ENCODE measurements around the gene PDE4B.

The PDE4B gene

GRCh38 chr1:66355756-66356155 is 563.1 kb downstream of the PDE4B start:
- no peaks in the 10 kb centered on the region for H3K27me3 Mint-ChIP-seq
- H3K4me1 Mint-ChIP-seq (ENCODE audit: low read depth), result peaks cover 34% of the 10 kb centered on the region
- intact Hi-C loops (cut with micrococcal nuclease), result no loop called here
- no peak overlapping the region for H3K27ac Mint-ChIP-seq
- H3K4me3 Mint-ChIP-seq, result no peak overlapping the region
- no peaks in the 10 kb centered on the region for H3K36me3 Mint-ChIP-seq (ENCODE audit: low read depth)
- no peaks in the 10 kb centered on the region for H3K9me3 Mint-ChIP-seq

DNA sequence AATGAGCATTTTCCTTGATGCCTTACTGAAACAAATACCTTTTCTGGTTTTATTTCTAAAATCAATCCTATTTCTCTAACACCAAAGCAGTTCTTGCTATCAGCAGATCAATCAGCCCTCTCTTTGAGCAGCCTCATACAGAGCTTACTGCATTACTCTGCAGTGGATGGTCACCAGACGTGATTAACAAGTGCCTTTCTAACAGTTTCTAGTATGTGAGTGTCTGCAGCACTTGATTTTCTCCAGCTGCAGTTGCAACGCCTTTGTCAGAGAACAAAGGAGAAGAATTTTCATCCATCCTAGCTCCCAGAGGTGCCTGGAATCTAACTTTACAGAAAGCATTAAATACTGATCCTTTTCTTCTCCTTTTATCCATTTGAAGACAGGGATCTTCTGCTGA is 563.9 kb downstream of the PDE4B start:
- Mint-ChIP-seq H3K4me3 (no peak overlapping the region), H3K9me3 (no peaks in the 10 kb centered on the region), H3K36me3 (ENCODE audit: low read depth) (no peaks in the 10 kb centered on the region), H3K27me3 (no peaks in the 10 kb centered on the region), H3K27ac (no peak overlapping the region), H3K4me1 (ENCODE audit: low read depth) (peaks cover 28% of the 10 kb centered on the region)
- intact Hi-C loops (cut with micrococcal nuclease), result no loop called here

GRCh38 chr1:66357021-66357420 is 564.3 kb downstream of the PDE4B start:
- H3K36me3 Mint-ChIP-seq (ENCODE audit: low read depth), result no peaks in the 10 kb centered on the region
- H3K27ac Mint-ChIP-seq, result no peak overlapping the region
- peaks cover 24% of the 10 kb centered on the region for H3K4me1 Mint-ChIP-seq (ENCODE audit: low read depth)
- no peak overlapping the region for H3K4me3 Mint-ChIP-seq
- no peaks in the 10 kb centered on the region for H3K9me3 Mint-ChIP-seq
- intact Hi-C loops (cut with micrococcal nuclease), result no loop called here
- H3K27me3 Mint-ChIP-seq, result no peaks in the 10 kb centered on the region

- Mint-ChIP-seq H3K36me3 (ENCODE audit: low read depth) (no peaks in the 10 kb centered on the region), H3K9me3 (no peaks in the 10 kb centered on the region), H3K4me1 (ENCODE audit: low read depth) (peaks cover 20% of the 10 kb centered on the region), H3K27me3 (no peaks in the 10 kb centered on the region), H3K4me3 (no peak overlapping the region), H3K27ac (no peak overlapping the region)
- intact Hi-C loops (cut with micrococcal nuclease), result no loop called here
Measured at GRCh38 chr1:66357478-66358197, 564.9 kb downstream of the PDE4B start.

- no peaks in the 10 kb centered on the region for H3K27me3 Mint-ChIP-seq
- H3K27ac Mint-ChIP-seq, result peak overlapping the region; percentile 43
- no peaks in the 10 kb centered on the region for H3K9me3 Mint-ChIP-seq
- H3K4me1 Mint-ChIP-seq (ENCODE audit: low read depth), result peaks cover 13% of the 10 kb centered on the region
- peaks cover 5% of the 10 kb centered on the region for H3K36me3 Mint-ChIP-seq (ENCODE audit: low read depth)
- intact Hi-C loops (cut with micrococcal nuclease), result no loop called here
- H3K4me3 Mint-ChIP-seq, result no peak overlapping the region
Measured at GRCh38 chr1:66359269-66359668, 566.6 kb downstream of the PDE4B start.

- Mint-ChIP-seq H3K27me3 (no peaks in the 10 kb centered on the region), H3K4me1 (ENCODE audit: low read depth) (peaks cover 16% of the 10 kb centered on the region), H3K4me3 (no peak overlapping the region), H3K9me3 (no peaks in the 10 kb centered on the region), H3K27ac (peak overlapping the region; percentile 43), H3K36me3 (ENCODE audit: low read depth) (peaks cover 5% of the 10 kb centered on the region)
- intact Hi-C loops (cut with micrococcal nuclease), result no loop called here
Measured at GRCh38 chr1:66359815-66360214, 567.1 kb downstream of the PDE4B start.

DNA sequence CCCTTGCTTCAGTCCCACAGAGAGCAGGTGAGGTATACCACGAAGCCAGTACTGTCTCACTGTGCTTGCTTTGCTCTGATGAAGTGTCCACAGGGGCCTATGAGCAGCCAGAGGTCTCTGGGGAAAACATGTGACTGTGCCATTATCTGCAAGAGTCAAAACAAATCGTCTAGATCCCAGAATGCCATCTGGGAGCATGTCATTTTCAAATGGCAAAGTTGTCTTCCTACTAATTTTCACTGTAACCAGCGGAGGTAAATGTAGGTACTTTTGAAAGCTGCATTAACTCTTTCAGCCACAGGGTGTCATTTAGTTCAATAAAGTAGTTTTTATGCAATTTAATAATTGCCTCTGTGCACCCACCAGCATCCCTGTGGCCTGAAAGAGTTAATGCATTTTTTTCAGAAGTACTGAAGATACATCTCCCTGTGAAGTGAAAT is 567.6 kb downstream of the PDE4B start:
- intact Hi-C loops (cut with micrococcal nuclease), result no loop called here
- Mint-ChIP-seq H3K27me3 (no peaks in the 10 kb centered on the region), H3K4me1 (ENCODE audit: low read depth) (peaks cover 18% of the 10 kb centered on the region), H3K9me3 (no peaks in the 10 kb centered on the region), H3K36me3 (ENCODE audit: low read depth) (peaks cover 5% of the 10 kb centered on the region), H3K4me3 (no peak overlapping the region), H3K27ac (no peak overlapping the region)

DNA sequence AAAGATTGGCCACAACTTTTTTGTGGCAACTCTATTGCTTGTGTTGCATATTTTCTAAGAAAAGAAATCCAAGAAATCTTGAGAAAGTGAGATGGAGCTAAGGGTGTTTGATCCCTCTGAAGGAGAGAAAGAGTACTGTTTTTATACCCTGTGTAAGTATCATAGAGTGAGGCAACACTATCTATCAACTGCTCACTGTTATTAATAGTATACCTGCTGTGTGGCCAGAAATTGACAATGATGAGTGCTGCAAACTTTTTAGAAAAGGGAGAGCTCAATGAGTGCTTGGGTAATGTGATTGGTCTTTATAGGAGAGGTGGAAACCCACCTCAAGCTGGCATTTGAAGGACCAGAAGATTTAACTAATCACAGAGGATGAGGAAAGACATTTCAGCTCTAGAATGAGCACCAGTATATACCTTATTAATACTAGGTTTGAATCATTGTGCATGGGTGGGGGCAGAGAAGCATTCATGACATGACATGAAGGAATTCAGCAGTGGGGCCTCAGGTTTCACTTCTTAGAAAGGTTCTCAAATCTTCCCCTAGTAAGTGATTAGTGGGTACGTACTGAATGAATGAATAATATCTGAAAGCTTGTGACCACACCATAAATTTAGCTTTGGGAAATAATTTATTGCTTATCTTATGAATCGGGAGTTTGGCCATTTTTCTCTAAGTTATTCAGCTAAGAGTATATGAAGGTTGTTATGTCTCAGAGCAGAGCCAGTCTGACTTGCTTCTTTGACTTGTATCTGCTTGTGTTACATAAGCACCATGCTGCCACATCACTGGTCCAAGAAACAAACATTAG is 572.1 kb downstream of the PDE4B start:
- Mint-ChIP-seq H3K36me3 (ENCODE audit: low read depth) (peaks cover 17% of the 10 kb centered on the region), H3K27ac (no peak overlapping the region), H3K4me3 (no peak overlapping the region), H3K9me3 (no peaks in the 10 kb centered on the region), H3K27me3 (no peaks in the 10 kb centered on the region), H3K4me1 (ENCODE audit: low read depth) (peaks cover 10% of the 10 kb centered on the region)
- intact Hi-C loops (cut with micrococcal nuclease), result no loop called here

DNA sequence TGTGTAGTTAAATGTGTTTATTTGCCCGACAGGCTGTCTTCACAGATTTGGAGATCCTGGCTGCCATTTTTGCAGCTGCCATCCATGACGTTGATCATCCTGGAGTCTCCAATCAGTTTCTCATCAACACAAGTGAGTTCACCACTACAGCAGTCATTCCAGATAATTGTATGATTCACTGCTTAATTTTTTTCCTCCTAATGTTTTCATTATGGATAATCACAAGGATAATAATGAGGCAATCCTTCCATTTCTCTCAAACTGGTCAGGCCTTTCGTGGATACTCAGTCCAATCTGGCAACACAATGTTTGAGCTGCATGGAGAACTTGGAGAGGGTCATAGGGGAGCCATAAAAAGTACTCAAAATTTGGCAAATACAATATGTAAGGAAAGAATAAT is 572.9 kb downstream of the PDE4B start:
- Mint-ChIP-seq H3K36me3 (ENCODE audit: low read depth) (peaks cover 17% of the 10 kb centered on the region), H3K27ac (no peak overlapping the region), H3K4me1 (ENCODE audit: low read depth) (peaks cover 15% of the 10 kb centered on the region), H3K4me3 (no peak overlapping the region), H3K27me3 (no peaks in the 10 kb centered on the region), H3K9me3 (no peaks in the 10 kb centered on the region)
- intact Hi-C loops (cut with micrococcal nuclease), result no loop called here

DNA sequence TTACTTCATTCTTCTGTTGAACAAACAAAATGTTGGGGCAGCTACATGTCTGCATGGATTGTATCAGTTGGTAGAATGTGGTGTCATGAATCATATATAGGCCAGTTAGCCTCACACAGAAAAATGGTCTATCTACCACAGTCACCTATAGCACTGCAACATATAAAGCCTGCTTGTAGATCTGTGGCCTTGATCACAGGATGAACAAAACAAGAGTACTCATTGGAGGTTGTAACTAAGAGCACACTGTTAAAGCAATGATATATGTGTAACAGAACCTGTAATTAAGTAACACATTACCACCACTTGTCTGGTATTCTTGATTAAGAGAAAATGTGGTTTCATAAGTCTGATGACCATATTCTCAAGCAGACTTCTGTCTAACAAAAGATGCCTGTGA is 573.9 kb downstream of the PDE4B start:
- peak overlapping the region; percentile 43 for H3K27ac Mint-ChIP-seq
- intact Hi-C loops (cut with micrococcal nuclease), result no loop called here
- H3K27me3 Mint-ChIP-seq, result no peaks in the 10 kb centered on the region
- H3K9me3 Mint-ChIP-seq, result no peaks in the 10 kb centered on the region
- H3K4me3 Mint-ChIP-seq, result no peak overlapping the region
- H3K36me3 Mint-ChIP-seq (ENCODE audit: low read depth), result peaks cover 17% of the 10 kb centered on the region
- peaks cover 24% of the 10 kb centered on the region for H3K4me1 Mint-ChIP-seq (ENCODE audit: low read depth)

DNA sequence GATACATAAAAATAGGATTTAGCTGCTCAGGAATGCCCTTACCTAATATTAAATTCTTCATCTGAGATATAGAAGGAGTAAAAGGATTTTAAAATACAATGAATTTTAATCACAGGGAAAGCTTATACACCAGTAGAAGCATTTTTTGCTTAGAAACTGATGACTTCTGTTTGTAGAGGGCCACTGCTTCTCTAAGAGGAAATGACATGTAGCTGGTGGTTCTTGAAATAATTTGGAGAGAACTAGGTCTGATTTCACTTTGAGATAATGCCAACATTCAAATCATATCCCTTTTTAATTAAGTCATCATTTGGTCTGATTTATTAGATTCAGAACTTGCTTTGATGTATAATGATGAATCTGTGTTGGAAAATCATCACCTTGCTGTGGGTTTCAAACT is 574.7 kb downstream of the PDE4B start:
- peaks cover 17% of the 10 kb centered on the region for H3K36me3 Mint-ChIP-seq (ENCODE audit: low read depth)
- H3K4me3 Mint-ChIP-seq, result no peak overlapping the region
- intact Hi-C loops (cut with micrococcal nuclease), result no loop called here
- peaks cover 29% of the 10 kb centered on the region for H3K4me1 Mint-ChIP-seq (ENCODE audit: low read depth)
- no peaks in the 10 kb centered on the region for H3K9me3 Mint-ChIP-seq
- H3K27ac Mint-ChIP-seq, result peak overlapping the region; percentile 43
- no peaks in the 10 kb centered on the region for H3K27me3 Mint-ChIP-seq

DNA sequence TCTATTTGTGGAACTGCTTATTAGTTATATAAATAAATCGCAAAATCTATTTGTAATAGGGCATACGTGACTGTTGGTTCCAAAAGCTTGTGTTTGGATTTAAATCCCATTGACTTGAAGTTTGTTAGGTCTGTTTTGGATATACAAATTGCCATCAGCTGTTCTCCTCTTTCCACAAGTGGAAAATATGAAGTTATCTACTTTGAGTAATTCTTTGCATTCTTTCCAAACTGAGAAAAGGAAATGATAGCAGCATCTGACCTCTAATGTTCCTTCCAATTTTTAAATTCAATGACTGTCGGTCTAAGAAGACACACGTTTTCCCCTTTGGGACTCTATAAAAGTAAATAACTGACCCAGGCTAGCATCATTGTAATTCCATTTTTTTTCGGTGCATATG is 575.6 kb downstream of the PDE4B start:
- peaks cover 14% of the 10 kb centered on the region for H3K36me3 Mint-ChIP-seq (ENCODE audit: low read depth)
- peaks cover 38% of the 10 kb centered on the region for H3K4me1 Mint-ChIP-seq (ENCODE audit: low read depth)
- H3K4me3 Mint-ChIP-seq, result no peak overlapping the region

GRCh38 chr1:66370462-66370971 is 577.8 kb downstream of the PDE4B start:
- intact Hi-C loops (cut with micrococcal nuclease), result loop anchor here (5.0 kb wide), 2 partner anchors 33 to 113 kb away; no protein-coding TSS in a partner anchor
- H3K27ac Mint-ChIP-seq, result no peak overlapping the region
- H3K36me3 Mint-ChIP-seq (ENCODE audit: low read depth), result peaks cover 12% of the 10 kb centered on the region
- no peaks in the 10 kb centered on the region for H3K9me3 Mint-ChIP-seq
- H3K4me1 Mint-ChIP-seq (ENCODE audit: low read depth), result peaks cover 37% of the 10 kb centered on the region
- H3K27me3 Mint-ChIP-seq, result no peaks in the 10 kb centered on the region
- H3K4me3 Mint-ChIP-seq, result no peak overlapping the region

More for the DNA sequence above, 575.6 kb downstream of the PDE4B start:
- H3K27ac Mint-ChIP-seq, result no peak overlapping the region
- intact Hi-C loops (cut with micrococcal nuclease), result no loop called here
- H3K27me3 Mint-ChIP-seq, result no peaks in the 10 kb centered on the region
- H3K9me3 Mint-ChIP-seq, result no peaks in the 10 kb centered on the region
